HEK293 (cell line): ENCODE measurements around the gene INHBB.

Experiments
- CTCF ChIA-PET: fragments of 350-600 bp; formaldehyde crosslinking; extraction: SDS; loops from one replicate; lab custom pipeline; 2021; ENCODE audit warnings: antibody characterized with exemption; lab: Yijun Ruan, JAX
- POLR2A ChIA-PET: fragments of 300-600 bp; formaldehyde crosslinking; extraction: SDS; loops from one replicate; lab custom pipeline; 2020; ENCODE audit warnings: antibody characterized with exemption, inconsistent platforms; lab: Yijun Ruan, JAX
- H3K27ac ChIP-seq: fragments of 200-500 bp; sonication (Bioruptor generic); 2 replicates; pipeline ENCODE4 v1.5.1; 2014; ENCODE audit warnings: low read depth, low read length, control low read depth, inconsistent platforms; ENCODE audit errors: extremely low read depth
- H3K36me3 ChIP-seq, 2 experiments: fragments of 200-500 bp in 1 of 2; sonication (Bioruptor generic) in 1 of 2; 1 replicate in 1 of 2; 2 replicates in 1 of 2; pipeline ENCODE4 v1.5.1; 2014 to 2017; ENCODE audit warnings: inconsistent platforms in 2 of 2, low read length in 2 of 2; ENCODE audit not compliant: control insufficient read depth in 2 of 2, insufficient read depth in 1 of 2
- H3K4me1 ChIP-seq: fragments of 200-500 bp; sonication (Bioruptor generic); 2 replicates; pipeline ENCODE4 v1.5.1; 2014; ENCODE audit warnings: mild to moderate bottlenecking, low read length, inconsistent platforms; ENCODE audit not compliant: control insufficient read depth, insufficient read depth
- H3K4me3 ChIP-seq: 2 replicates; pipeline ENCODE4 v1.5.1; 2011; ENCODE audit warnings: low read depth, mild to moderate bottlenecking, control low read depth, low read length, moderate library complexity
- H3K9me3 ChIP-seq: fragments of 200-500 bp; sonication (Bioruptor generic); 2 replicates; pipeline ENCODE4 v1.5.1; 2014; ENCODE audit warnings: low read depth, low read length, inconsistent platforms; ENCODE audit not compliant: control insufficient read depth, insufficient read depth
- KLF10 ChIP-seq: fragments of 450-650 bp; IDR thresholded peaks from 2 replicates; pipeline ENCODE4 v1.5.1; 2018; ENCODE audit warnings: missing biosample characterization, mild to moderate bottlenecking, missing genetic modification characterization
- KLF8 ChIP-seq: fragments of 450-650 bp; formaldehyde crosslinking; IDR thresholded peaks from 2 replicates; pipeline ENCODE4 v1.5.1; 2016; ENCODE audit warnings: missing biosample characterization, missing genetic modification characterization
- MZF1 ChIP-seq: fragments of 450-650 bp; formaldehyde crosslinking; IDR thresholded peaks from 2 replicates; pipeline ENCODE4 v1.5.1; 2017; ENCODE audit warnings: missing biosample characterization, missing genetic modification characterization, borderline replicate concordance
- PRDM2 ChIP-seq: fragments of 450-650 bp; formaldehyde crosslinking; IDR thresholded peaks from 2 replicates; pipeline ENCODE4 v1.5.1; 2016; ENCODE audit warnings: missing biosample characterization, missing genetic modification characterization, borderline replicate concordance
- SP3 ChIP-seq: fragments of 450-650 bp; formaldehyde crosslinking; IDR thresholded peaks from 2 replicates; pipeline ENCODE4 v1.5.1; 2016; ENCODE audit warnings: missing biosample characterization, missing genetic modification characterization
- YY1 ChIP-seq: fragments of 450-650 bp; formaldehyde crosslinking; IDR thresholded peaks from 2 replicates; pipeline ENCODE4 v1.5.1; 2018; ENCODE audit warnings: missing biosample characterization, missing genetic modification characterization
- ZBTB48 ChIP-seq: fragments of 450-650 bp; formaldehyde crosslinking; IDR thresholded peaks from 2 replicates; pipeline ENCODE4 v1.5.1; 2016; ENCODE audit warnings: missing biosample characterization, missing genetic modification characterization
- ZNF114 ChIP-seq: fragments of 450-650 bp; formaldehyde crosslinking; IDR thresholded peaks from 2 replicates; pipeline ENCODE4 v1.5.0; 2017; ENCODE audit warnings: missing biosample characterization, missing genetic modification characterization
- ZNF157 ChIP-seq: fragments of 450-650 bp; formaldehyde crosslinking; IDR thresholded peaks from 2 replicates; pipeline ENCODE4 v1.5.1; 2016; ENCODE audit warnings: missing biosample characterization, missing genetic modification characterization
- ZNF175 ChIP-seq: fragments of 450-650 bp; formaldehyde crosslinking; IDR thresholded peaks from 2 replicates; pipeline ENCODE4 v1.5.1; 2016; ENCODE audit warnings: missing biosample characterization, missing genetic modification characterization
- ZNF223 ChIP-seq: fragments of 450-650 bp; formaldehyde crosslinking; IDR thresholded peaks from 2 replicates; pipeline ENCODE4 v1.5.1; 2016; ENCODE audit warnings: missing biosample characterization, missing genetic modification characterization
- ZNF239 ChIP-seq: fragments of 450-650 bp; formaldehyde crosslinking; IDR thresholded peaks from 2 replicates; pipeline ENCODE4 v1.5.1; 2016; ENCODE audit warnings: missing biosample characterization, missing genetic modification characterization
- ZNF335 ChIP-seq: fragments of 450-650 bp; formaldehyde crosslinking; conservative IDR thresholded peaks from 2 replicates; pipeline ENCODE4 v1.5.1; 2016; ENCODE audit warnings: missing biosample characterization, missing genetic modification characterization
- ZNF341 ChIP-seq: fragments of 450-650 bp; formaldehyde crosslinking; IDR thresholded peaks from 2 replicates; pipeline ENCODE4; 2016; ENCODE audit warnings: low read depth, missing biosample characterization, missing genetic modification characterization
- ZNF350 ChIP-seq: fragments of 450-650 bp; formaldehyde crosslinking; IDR thresholded peaks from 2 replicates; pipeline ENCODE4 v1.5.0; 2017; ENCODE audit warnings: missing biosample characterization, mild to moderate bottlenecking, missing genetic modification characterization
- ZNF416 ChIP-seq: fragments of 450-650 bp; formaldehyde crosslinking; IDR thresholded peaks from 2 replicates; pipeline ENCODE4 v1.5.1; 2016; ENCODE audit warnings: missing biosample characterization, missing genetic modification characterization
- ZNF423 ChIP-seq: fragments of 450-650 bp; formaldehyde crosslinking; IDR thresholded peaks from 2 replicates; pipeline ENCODE4 v1.5.1; 2016; ENCODE audit warnings: missing biosample characterization, missing genetic modification characterization
- ZNF549 ChIP-seq: fragments of 450-650 bp; IDR thresholded peaks from 2 replicates; pipeline ENCODE4 v1.5.1; 2018; ENCODE audit warnings: missing biosample characterization, missing genetic modification characterization, mild to moderate bottlenecking, inconsistent platforms, moderate library complexity
- ZNF580 ChIP-seq: fragments of 450-650 bp; formaldehyde crosslinking; IDR thresholded peaks from 2 replicates; pipeline ENCODE4 v1.5.1; 2016; ENCODE audit warnings: missing biosample characterization, missing genetic modification characterization
- ZNF624 ChIP-seq: fragments of 450-650 bp; formaldehyde crosslinking; IDR thresholded peaks from 2 replicates; pipeline ENCODE4 v1.5.1; 2017; ENCODE audit warnings: missing biosample characterization, missing genetic modification characterization
- ZNF664 ChIP-seq: fragments of 450-650 bp; formaldehyde crosslinking; IDR thresholded peaks from 2 replicates; pipeline ENCODE4 v1.5.1; 2016; ENCODE audit warnings: missing biosample characterization, missing genetic modification characterization
- ZNF792 ChIP-seq: fragments of 450-650 bp; formaldehyde crosslinking; IDR thresholded peaks from 2 replicates; pipeline ENCODE4 v1.5.1; 2016; ENCODE audit warnings: missing biosample characterization, missing genetic modification characterization
- ZNF830 ChIP-seq: fragments of 450-650 bp; IDR thresholded peaks from 2 replicates; pipeline ENCODE4 v1.5.0; 2018; ENCODE audit warnings: missing biosample characterization, missing genetic modification characterization, low read depth, mild to moderate bottlenecking, moderate library complexity
- ZNF837 ChIP-seq: fragments of 450-650 bp; formaldehyde crosslinking; IDR thresholded peaks from 2 replicates; pipeline ENCODE4 v1.5.1; 2016; ENCODE audit warnings: missing biosample characterization, missing genetic modification characterization
- ZSCAN16 ChIP-seq: fragments of 450-650 bp; formaldehyde crosslinking; IDR thresholded peaks from 2 replicates; pipeline ENCODE4 v1.5.1; 2016; ENCODE audit warnings: missing biosample characterization, missing genetic modification characterization
- TF ChIP-seq, protein P1 (sequence below): fragments of 450-650 bp; formaldehyde crosslinking; IDR thresholded peaks from 2 replicates; pipeline ENCODE4 v1.5.1; 2016; ENCODE audit warnings: missing biosample characterization, missing genetic modification characterization

The INHBB gene

GRCh38 chr2:120319123-120319522 is 26.8 kb upstream of the INHBB start:
- no peaks in the 10 kb centered on the region for H3K9me3 ChIP-seq
- POLR2A ChIA-PET = no interaction called here
- no peaks in the 10 kb centered on the region for H3K36me3 ChIP-seq
- TF ChIP-seq ZNF239 (tag by site-specific recombination) (no peak), ZNF350 (tag by site-specific recombination) (no peak), KLF10 (tag by site-specific recombination) (no peak), ZNF114 (tag by site-specific recombination) (no peak), ZNF580 (no peak), ZNF423 (no peak), PRDM2 (tag by site-specific recombination) (no peak), ZNF837 (tag by site-specific recombination) (no peak), MZF1 (tag by site-specific recombination) (no peak), YY1 (tag by site-specific recombination) (no peak), KLF8 (no peak)
- no peak overlapping the region for H3K4me3 ChIP-seq
- CTCF ChIA-PET = interaction anchor here (0.7 kb wide), 1 partner anchor 8 kb away, joined by 4 read pairs; no protein-coding TSS in a partner anchor
- no peaks in the 10 kb centered on the region for H3K4me1 ChIP-seq
- no peak overlapping the region for H3K27ac ChIP-seq

DNA sequence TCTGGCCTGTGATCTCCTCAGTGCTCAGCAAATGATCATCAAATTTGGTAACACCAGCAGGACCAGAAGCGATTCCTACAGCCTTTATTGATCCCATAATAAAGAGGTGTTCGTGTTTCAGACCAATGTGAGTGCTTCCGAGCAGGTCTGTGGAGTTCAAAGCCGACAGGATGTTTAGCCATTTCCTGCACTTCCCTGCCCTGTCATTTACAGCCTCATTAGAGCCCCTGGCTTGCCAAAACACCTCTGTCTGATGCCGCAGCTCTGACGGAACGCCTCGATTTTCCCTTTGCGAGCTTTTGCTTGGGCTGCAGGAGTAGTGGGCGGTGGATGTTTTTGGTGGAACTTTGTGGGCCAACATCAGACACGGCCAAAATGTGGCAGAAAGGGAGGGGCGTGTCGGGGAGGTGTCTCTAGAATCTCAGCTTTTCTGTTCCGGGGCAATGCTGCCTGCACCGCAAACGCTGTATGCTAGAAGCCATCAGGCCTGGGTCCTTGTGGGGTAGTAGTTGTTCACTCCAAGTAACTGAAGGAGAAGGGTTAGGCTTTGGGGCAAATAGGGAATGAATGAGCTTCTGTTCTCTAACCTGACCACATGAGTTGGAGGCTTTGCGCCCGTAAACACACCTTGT is 26.1 kb upstream of the INHBB start:
- ChIA-PET POLR2A (no interaction called here), CTCF (no interaction called here)
- Histone ChIP-seq H3K27ac (no peak overlapping the region), H3K4me1 (no peaks in the 10 kb centered on the region), H3K9me3 (no peaks in the 10 kb centered on the region), H3K36me3 (no peaks in the 10 kb centered on the region), H3K4me3 (no peak overlapping the region)
- no peak for TF ChIP-seq ZNF341
- TF ChIP-seq ZNF624 = no peak
- no peak for TF ChIP-seq ZNF223
- no peak for TF ChIP-seq ZBTB48 (tag by site-specific recombination)
- TF ChIP-seq, protein P1, sequence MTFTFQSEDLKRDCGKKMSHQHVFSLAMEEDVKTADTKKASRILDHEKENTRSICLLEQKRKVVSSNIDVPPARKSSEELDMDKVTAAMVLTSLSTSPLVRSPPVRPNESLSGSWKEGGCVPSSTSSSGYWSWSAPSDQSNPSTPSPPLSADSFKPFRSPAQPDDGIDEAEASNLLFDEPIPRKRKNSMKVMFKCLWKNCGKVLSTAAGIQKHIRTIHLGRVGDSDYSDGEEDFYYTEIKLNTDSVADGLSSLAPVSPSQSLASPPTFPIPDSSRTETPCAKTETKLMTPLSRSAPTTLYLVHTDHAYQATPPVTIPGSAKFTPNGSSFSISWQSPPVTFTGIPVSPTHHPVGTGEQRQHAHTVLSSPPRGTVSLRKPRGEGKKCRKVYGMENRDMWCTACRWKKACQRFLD (tag by site-specific recombination) = no peak
- no peak for TF ChIP-seq ZNF157 (tag by site-specific recombination)
- no peak for TF ChIP-seq ZNF664
- TF ChIP-seq ZNF830 (tag by site-specific recombination) = no peak
- TF ChIP-seq ZSCAN16 = no peak
- no peak for TF ChIP-seq ZNF335
- TF ChIP-seq ZNF549 (tag by site-specific recombination) = no peak
- no peak for TF ChIP-seq SP3
- no peak for TF ChIP-seq ZNF792 (tag by site-specific recombination)
- no peak for TF ChIP-seq ZNF416 (tag by site-specific recombination)
- TF ChIP-seq ZNF175 (tag by site-specific recombination) = no peak
